GM04503 (cell line): ENCODE measurements around the gene AGAP1.
A peak's percentile ranks its signal among the peaks of the same experiment; 100 is the strongest.

Experiments
- DNase-seq: peaks from one replicate; pipeline ENCODE4 v3.0.0-alpha.2; 2012; ENCODE audit warnings: low read depth

The AGAP1 gene

DNA sequence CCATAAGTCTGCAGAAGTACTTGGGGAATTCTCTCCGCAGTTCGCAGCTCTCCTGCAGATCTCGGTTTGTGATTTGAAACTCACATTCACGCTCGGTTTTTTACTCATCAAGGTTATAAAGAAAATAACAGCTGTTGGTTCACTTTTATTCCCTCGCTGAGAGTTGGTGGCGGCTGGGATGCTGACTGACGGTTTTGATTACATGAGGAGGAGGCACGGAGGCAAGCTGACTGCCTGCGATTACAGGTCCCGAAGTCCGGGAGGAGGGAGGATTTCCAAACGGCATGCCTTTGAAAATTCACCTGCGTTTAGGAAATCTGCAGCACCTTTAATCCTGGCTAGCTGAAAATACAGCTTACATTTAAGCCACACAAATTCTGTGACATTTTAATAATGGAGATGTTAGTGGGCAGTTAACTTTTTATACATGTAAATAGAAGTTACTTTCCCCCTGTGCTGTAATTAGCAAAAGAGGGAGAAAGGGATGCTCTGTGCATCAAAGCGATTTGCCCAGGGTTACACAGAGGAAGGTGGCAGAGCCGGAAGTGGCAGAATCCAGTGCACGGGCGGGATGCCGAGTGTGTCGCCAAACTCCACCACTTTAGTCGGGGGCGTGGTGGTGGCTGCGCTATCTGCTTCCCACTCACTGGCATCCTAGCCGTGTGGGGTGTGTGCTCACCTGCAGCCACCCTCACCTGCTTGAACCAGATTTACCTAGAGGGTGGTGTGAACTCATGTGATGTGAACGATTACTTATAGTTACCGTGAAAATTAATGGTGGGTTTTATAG is 14.7 kb downstream of the AGAP1 start:
- no peak for DNase-seq

DNA sequence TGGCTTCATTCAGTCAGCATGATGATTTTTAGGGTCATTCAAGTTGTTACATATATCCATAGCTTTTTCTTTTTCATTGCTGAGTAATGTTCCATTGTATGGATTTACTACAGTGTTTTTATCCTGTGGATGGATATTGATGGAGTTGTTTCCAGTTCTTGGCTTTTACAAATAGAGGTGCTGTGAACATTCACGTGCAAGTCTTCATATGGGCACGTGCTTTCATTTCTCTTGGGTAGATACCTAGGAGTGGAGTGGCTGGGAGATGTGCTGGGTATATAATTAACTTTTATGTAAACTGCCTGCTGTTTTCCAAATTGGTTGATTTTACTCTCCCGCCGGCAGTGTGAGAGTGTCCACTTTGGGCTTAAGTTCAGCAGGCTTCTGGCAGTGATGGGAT is 16.5 kb downstream of the AGAP1 start:
- no peak for DNase-seq

DNA sequence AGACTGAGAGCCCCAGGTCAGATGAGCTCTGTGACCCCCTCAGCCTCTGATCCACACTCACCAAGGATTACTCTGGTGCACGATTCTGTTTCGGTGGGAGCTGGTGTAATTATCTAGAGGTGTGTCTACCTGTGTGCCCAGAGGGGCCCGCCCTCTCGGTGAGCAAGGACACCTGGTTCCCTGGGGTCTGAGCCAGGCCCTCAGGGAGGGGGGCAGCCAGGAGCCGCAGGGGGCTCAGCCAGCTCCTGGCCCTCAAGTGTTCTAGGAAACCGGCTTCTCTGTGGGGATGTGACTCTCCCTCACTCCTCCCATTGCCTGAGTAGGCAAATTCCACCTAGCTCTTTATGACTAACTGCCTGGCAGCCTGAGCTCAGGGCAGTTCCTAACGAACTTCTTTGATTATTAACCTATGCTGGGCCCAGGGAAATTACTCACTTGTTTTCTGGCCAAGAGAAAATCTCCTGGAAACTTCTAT is 17.4 kb downstream of the AGAP1 start:
- peak; percentile 49 for DNase-seq

- DNase-seq = no peak
These were observed 18.2 kb downstream of the AGAP1 start for GRCh38 chr2:235511751-235512698.

DNA sequence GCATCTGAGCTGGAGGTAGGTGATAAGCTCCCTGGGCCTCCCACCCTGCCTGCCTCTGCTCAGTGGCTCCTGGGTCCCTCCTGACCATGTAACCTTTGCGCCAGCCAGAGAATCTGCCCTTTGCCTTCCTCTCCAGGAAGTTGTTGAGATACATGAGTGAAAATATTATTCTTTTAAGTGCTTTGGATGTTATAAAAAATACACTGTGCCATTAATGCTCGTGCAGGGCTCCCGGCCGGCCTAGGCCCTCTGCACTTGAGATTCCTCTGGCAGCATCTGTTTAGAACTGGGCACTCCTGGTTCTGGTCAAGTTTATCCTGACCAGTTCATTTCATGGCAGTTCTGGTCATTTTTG is 18.8 kb downstream of the AGAP1 start:
- no peak for DNase-seq

GRCh38 chr2:235513984-235514626 is 20.3 kb downstream of the AGAP1 start:
- DNase-seq = no peak

DNA sequence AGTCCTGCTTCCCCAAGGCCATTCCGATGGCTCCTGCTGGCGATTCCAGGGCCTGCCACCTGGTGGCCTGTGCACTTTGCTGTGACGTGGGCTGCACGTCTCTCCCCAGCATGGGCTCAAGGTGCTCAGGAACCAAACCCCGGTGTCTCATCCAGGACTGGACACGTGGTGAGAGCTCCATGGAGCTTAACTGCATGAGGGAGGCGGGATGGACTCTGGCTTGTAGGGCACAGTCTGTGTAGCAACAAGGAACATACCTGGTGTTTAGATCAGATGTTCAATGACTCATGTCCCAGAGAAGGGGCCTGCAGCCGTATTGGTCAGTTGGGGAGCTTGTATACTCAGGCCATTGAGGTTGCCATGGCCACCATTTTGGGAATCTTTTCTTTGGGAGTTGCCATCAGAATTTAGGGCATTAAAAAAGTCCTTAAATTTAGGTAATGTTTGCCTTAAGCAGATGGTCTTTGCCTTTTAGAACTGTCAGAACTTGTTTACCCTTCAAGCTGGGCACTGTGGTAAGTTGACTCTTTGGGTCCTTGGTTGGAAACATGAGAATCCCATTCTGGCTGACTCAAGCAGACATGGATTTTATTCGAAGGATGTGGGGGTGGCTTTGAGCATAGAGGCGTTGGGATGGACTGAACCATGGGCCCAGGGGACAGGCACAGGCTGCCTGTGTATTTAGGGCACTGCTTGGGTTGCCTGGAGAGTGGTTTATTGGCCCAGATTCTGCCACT is 21.0 kb downstream of the AGAP1 start:
- no peak for DNase-seq

DNA sequence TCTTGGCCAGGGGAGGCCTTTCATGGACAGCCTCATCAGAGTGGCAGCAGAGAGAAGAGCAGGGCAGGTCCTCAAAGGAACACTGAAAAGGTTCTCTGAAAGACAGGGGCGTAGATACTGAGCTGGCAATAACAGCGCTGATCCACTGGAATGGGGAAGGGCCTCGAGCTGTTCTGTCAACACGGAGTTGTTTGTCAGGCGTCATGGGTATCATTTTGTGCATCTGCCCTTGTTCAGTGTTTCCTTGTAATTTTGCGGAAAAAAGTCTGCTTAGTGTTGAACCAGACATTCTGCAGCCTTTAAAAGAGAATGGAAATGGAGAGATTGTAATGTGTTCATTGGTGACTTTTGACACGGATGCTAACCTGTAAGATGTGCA is 21.5 kb downstream of the AGAP1 start:
- DNase-seq = no peak

GRCh38 chr2:235515821-235516220 is 22.0 kb downstream of the AGAP1 start:
- no peak for DNase-seq

- DNase-seq = no peak
These were observed 22.4 kb downstream of the AGAP1 start for GRCh38 chr2:235516257-235516656.

- no peak for DNase-seq
These were observed 24.7 kb downstream of the AGAP1 start for GRCh38 chr2:235518322-235519090.

DNA sequence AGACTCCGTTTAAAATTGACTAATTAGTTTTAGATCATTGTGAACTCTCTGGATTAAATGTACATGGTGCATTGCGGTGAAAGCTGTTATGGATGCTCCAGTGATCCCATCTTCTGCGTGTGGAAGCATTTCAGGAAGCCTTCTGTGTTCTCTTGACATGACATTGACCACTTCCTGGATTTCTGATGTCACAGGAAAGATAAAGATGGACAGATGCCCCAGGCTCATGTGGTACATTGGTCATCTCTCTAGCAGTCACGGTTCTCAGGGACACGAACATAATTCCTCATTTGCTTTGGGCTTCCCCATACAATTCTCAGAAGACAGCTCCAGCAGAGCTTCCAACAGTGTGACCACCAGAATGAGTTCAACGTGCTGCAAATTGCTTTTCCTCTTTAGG is 26.9 kb downstream of the AGAP1 start:
- DNase-seq = no peak

DNA sequence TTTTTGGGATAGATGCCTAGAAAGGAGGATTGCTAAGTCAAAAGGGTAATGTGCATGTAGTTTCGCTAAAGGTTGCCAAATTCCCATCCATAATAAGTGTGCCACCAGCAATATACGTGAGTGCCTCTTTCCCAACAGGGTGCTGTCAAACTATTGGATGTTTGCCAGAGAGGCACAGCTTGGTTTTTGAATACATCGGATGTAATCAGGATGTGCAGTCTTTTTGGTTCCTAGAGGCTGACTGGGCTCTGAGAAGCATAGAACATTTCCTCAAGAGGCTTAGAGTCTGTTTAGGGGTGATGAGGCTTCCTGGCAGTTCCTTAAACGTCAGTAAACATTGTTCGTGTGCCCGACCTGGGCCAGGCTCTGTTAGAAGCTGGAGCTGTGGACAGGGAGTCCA is 28.0 kb downstream of the AGAP1 start:
- no peak for DNase-seq

GRCh38 chr2:235523021-235523420 is 29.2 kb downstream of the AGAP1 start:
- DNase-seq = no peak

DNA sequence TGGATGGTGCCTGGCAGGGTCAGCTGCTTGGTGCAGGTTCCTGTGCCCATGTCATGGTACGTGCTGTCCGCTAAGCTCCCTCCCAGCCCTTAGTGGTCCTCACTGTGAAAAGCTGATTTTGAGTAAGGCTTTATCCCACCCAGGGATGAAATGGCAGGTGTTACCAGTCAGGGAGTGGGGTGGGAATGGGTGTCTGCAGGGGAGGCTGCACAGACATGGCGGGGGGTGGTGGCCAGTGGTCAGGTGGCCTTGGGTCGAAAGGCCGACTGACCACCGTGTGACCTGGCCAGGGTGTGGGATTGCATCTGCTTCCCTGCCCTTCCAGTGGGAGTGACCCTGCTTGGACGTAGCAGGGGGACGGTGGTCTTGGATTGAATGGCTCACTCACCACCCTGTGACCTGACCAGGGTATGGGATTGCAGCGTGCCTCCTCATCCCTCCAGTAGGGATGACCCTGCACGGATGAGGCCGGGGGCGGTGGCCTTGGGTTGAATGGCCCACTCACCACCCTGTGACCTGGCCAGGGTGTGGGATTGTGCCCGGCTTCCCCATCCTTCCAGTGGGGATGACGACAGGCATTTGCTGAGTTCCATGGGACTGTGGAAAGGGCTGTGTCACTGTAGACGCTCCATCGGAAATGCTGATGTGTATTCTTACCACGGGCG is 29.8 kb downstream of the AGAP1 start:
- DNase-seq = no peak

DNA sequence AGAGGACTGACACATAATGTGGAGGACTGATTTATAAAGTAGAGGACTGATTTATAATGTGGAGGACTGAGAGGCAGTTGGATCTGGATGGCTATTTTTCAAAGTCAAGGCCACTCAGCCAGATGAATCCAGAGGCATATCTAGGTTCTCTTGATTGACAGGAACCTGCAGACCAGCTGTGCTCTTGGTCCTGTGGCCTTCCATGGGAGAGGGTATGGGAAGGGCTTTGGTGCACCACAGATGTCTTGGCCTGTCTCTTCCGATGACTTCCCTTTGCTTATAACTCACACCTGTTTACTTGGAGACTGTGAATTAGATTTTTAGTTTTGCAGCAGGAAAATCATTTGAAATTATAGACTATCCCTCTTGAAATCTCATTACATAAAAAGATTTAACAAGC is 32.3 kb downstream of the AGAP1 start:
- no peak for DNase-seq

GRCh38 chr2:235527806-235528469 is 34.1 kb downstream of the AGAP1 start:
- DNase-seq = no peak

- no peak for DNase-seq
These were observed 35.8 kb downstream of the AGAP1 start for GRCh38 chr2:235529621-235530020.

DNA sequence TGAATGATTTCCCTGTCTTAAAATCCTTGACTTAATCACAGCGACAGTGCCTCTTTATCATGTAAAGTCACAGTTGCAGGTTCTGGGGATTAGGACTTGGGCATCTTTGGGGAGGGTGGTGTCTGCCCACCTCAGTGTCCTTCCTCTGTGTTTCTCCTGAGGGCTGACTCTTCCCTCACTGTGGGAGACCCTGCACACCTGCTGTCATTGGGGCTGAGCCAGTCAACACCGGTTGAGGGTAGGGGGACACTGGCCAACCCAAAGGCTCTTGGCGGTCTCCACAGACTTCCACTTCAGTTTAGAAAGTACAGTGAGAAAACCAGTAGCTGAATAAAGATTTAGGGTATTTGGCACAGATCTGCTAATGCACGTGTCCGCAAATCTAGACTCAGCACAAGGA is 36.9 kb downstream of the AGAP1 start:
- DNase-seq = no peak

- no peak for DNase-seq
These were observed 38.5 kb downstream of the AGAP1 start for GRCh38 chr2:235532307-235532706.
